RWPE2 (cell line): ENCODE results near the gene PTGR3.

Experiments
- ATAC-seq: fragments of 200-7000 bp; cut with Tn5 transposase; 3 replicates; pipeline ENCODE4 v1.9.1; 2021; ENCODE audit warnings: low read depth
- DNase-seq: peaks from one replicate; pipeline ENCODE4 v3.0.0-alpha.2; 2020; ENCODE audit warnings: low spot score
- H3K27ac ChIP-seq: fragments of 450-650 bp; 2 replicates; pipeline ENCODE4 v1.5.1; 2017; ENCODE audit warnings: mild to moderate bottlenecking; ENCODE audit not compliant: poor library complexity, severe bottlenecking
- H3K27me3 ChIP-seq: fragments of 250-450 bp; sonication (Bioruptor Pico); 2 replicates; pipeline ENCODE4 v1.5.1; 2021; ENCODE audit warnings: mild to moderate bottlenecking, moderate library complexity; ENCODE audit not compliant: insufficient read depth, poor library complexity, severe bottlenecking
- H3K36me3 ChIP-seq: fragments of 250-450 bp; sonication (Bioruptor Pico); 2 replicates; pipeline ENCODE4 v1.5.1; 2020; ENCODE audit warnings: low read depth, mild to moderate bottlenecking, moderate library complexity
- H3K4me1 ChIP-seq: fragments of 250-450 bp; sonication (Bioruptor Pico); 2 replicates; pipeline ENCODE4 v1.5.1; 2021; ENCODE audit warnings: mild to moderate bottlenecking, moderate library complexity; ENCODE audit not compliant: insufficient read depth, poor library complexity, severe bottlenecking
- H3K4me3 ChIP-seq: fragments of 250-450 bp; sonication (Bioruptor Pico); 2 replicates; pipeline ENCODE4 v1.5.1; 2021; ENCODE audit warnings: mild to moderate bottlenecking, moderate library complexity; ENCODE audit not compliant: severe bottlenecking
- H3K9me3 ChIP-seq: fragments of 250-450 bp; sonication (Bioruptor Pico); 2 replicates; pipeline ENCODE4 v1.5.1; 2021; ENCODE audit warnings: mild to moderate bottlenecking, moderate library complexity; ENCODE audit not compliant: severe bottlenecking
- TF ChIP-seq, protein P1 (sequence below): fragments of 450-650 bp; IDR thresholded peaks from one replicate; pipeline ENCODE4 v1.5.1; 2017; ENCODE audit warnings: mild to moderate bottlenecking, moderate library complexity; ENCODE audit not compliant: poor library complexity, severe bottlenecking

PTGR3 gene

DNA sequence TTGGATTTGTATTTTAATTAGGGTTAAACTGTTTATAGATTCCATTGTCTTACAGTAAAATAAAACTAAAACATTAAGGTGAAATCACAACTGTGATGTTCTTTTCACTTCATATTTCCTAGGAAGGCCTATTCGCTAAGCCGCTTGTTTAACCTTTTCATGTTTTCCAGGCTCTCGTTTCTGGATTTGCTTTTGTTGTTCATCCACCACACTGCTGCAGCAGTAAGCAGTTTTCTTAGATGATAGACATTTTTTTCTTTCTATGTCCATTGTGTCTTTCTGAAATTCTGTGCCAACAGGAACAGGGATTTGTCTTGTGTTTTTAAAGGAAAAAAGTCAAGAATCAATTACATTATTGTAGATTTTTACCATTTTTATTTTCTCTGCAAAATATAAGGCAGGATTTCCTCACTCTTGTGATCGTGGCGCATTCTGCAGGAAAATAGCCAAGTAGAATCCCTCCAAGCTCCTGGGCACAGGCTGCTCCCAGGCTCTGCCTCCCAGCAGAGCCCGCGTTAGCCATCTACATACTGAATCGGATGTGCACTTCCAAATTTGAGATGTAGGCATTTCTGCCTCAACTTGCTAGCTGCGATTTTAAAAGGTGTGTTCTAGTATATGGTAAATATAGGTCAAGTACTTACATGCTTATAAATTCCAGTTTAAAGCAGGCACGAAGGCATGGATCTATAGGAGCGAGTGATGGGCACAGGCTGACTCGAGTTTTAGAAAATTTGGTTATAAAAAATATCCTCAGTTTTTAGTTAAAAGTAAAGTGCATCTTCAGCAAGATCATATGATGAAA is 11.8 kb upstream of the PTGR3 start:
- Histone ChIP-seq H3K4me3 (no peak overlapping the region), H3K27me3 (no peaks in the 10 kb centered on the region), H3K4me1 (peaks cover 5% of the 10 kb centered on the region), H3K9me3 (no peaks in the 10 kb centered on the region), H3K36me3 (no peaks in the 10 kb centered on the region), H3K27ac (no peak overlapping the region)
- DNase-seq (no peak), ATAC-seq (no peak)
- TF ChIP-seq, protein P1, sequence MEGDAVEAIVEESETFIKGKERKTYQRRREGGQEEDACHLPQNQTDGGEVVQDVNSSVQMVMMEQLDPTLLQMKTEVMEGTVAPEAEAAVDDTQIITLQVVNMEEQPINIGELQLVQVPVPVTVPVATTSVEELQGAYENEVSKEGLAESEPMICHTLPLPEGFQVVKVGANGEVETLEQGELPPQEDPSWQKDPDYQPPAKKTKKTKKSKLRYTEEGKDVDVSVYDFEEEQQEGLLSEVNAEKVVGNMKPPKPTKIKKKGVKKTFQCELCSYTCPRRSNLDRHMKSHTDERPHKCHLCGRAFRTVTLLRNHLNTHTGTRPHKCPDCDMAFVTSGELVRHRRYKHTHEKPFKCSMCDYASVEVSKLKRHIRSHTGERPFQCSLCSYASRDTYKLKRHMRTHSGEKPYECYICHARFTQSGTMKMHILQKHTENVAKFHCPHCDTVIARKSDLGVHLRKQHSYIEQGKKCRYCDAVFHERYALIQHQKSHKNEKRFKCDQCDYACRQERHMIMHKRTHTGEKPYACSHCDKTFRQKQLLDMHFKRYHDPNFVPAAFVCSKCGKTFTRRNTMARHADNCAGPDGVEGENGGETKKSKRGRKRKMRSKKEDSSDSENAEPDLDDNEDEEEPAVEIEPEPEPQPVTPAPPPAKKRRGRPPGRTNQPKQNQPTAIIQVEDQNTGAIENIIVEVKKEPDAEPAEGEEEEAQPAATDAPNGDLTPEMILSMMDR, result no peak

DNA sequence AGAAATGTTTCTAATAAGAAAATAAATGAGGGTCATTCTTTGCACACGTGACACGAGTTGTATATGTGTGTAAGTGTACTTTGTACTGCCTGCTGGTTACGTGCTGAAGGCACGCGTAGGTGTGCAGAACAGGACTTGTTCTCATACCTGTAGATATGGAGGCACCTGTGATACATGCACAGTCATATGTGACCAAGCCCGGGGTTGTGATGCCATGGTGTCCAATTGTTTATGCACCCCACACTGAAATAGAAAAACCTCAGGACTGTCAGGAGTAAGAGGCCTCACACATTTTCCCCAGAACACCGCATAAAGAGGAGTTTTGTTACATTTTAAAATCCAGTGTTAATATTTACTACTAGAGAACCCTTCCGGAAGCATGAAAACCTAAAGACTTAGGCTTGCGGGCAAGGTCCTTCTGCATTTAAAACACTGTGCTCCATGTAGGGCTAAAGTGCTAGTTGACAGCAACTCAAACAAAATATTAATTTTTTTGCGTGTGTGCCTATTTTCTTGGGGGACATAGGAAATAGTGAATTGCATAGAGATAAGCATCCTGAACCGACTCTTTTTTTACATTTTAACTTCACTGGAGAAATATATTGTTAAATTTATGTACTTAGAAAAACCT is 10.9 kb upstream of the PTGR3 start:
- TF ChIP-seq, protein P1, result no peak
- Histone ChIP-seq H3K36me3 (no peaks in the 10 kb centered on the region), H3K27me3 (no peaks in the 10 kb centered on the region), H3K4me1 (peaks cover 5% of the 10 kb centered on the region), H3K9me3 (no peaks in the 10 kb centered on the region), H3K4me3 (no peak overlapping the region), H3K27ac (no peak overlapping the region)
- DNase-seq (no peak), ATAC-seq (no peak)

DNA sequence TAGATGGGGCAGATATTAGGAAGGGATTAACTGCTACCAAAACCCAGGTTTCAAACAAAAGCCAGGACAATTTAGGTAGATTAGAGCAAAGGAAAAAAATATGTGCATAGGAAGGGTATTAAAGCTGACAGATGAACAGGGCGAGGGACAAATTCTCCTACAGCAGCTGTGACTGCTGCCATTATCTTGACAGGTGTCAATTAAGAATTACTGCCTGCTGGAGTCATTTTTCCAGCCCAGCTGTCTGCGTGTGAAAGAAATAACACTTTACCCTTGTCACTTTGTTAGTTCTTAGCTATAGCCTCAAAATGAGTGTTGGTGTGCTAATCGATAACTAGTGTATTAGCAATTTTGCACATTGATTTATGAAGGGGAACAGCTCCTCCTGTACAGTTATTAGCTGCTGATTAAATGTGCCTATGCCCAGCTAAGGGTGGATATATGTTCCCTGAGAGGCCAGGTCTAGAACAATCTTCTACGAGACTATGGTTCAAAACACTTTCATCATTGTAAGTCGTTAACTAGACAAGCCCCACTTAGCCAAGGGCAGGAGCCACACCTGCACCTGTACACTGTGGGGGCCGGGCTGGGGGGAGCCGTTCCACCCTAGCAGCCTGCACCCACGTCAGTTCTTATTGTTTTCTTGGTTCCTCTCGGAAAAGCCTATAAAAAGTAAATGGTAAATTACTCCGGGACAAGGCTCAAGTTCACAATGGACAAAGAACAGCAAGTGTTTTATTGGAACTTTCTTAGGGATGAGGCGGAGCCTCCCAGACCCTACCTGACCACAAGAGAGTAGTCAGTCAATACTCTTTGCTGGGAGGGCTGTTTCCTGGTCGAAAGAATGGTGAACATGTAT is 9.4 kb upstream of the PTGR3 start:
- Histone ChIP-seq H3K36me3 (no peaks in the 10 kb centered on the region), H3K4me3 (no peak overlapping the region), H3K4me1 (peaks cover 12% of the 10 kb centered on the region), H3K27me3 (no peaks in the 10 kb centered on the region), H3K27ac (no peak overlapping the region), H3K9me3 (no peaks in the 10 kb centered on the region)
- DNase-seq, result no peak
- ATAC-seq, result no peak
- TF ChIP-seq, protein P1, result no peak

DNA sequence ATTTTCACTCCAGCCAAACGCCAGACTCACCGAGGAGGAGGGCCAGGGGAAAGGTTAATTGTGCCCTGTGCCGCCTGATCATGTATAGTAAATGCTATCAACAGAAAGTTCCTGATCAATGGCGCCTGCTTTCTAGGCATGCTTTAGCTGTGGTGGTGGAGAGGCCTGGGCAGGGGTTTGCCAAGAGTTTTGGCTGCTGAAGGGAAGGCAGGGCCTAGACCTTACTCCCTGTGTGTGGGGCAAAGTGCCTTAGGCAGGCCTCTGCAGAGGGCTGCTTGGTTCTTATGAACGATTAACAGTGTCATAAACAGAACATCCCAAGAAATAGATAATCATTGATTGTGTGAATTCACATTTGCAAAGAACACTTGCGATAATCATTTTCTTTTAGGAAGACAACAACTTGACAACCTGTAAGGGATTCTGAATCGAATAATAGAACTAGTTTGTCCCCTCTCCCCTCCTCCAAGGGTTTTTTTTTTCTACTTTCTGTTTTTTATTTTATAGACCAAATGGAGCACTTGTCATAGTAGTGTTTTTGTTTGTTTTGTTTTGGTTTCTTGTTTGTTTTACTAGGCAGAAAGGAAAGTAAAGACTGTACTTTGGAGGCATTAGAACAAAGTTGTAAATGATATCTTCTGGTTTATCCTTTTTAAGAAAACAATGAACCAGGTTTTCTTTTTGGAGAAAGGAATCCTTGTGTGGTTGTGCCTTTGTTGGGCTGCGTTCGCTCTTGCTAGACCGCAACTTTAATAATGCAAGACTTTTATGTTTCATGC is 8.2 kb upstream of the PTGR3 start:
- ATAC-seq (no peak), DNase-seq (no peak)
- Histone ChIP-seq H3K27ac (no peak overlapping the region), H3K9me3 (no peaks in the 10 kb centered on the region), H3K4me3 (no peak overlapping the region), H3K4me1 (peaks cover 22% of the 10 kb centered on the region), H3K36me3 (no peaks in the 10 kb centered on the region), H3K27me3 (no peaks in the 10 kb centered on the region)
- TF ChIP-seq, protein P1, result no peak
